CD4-positive, alpha-beta T cell (primary cell): ENCODE measurements around the gene PHF13. TPM values are rescaled to one million over a fixed set of nuclear protein-coding genes. Genes with fewer than 3 reads are reported as not detected.
A peak's percentile ranks its signal among the peaks of the same experiment; 100 is the strongest.

Experiments used
- ATAC-seq: fragments of 200-7000 bp; cut with Tn5 transposase; one replicate; pipeline ENCODE4 v1.10.0; 2022; ENCODE audit warnings: mild to moderate bottlenecking; ENCODE audit not compliant: poor library complexity
- CTCF ChIA-PET: fragments of 350-600 bp; sonication (Branson Sonifier 250); formaldehyde crosslinking; loops from one replicate; lab custom pipeline; 2021; ENCODE audit warnings: antibody characterized with exemption, inconsistent platforms; lab: Charles Lee
- POLR2A ChIA-PET: fragments of 350-600 bp; sonication (Branson Sonifier 250); formaldehyde crosslinking; loops from one replicate; lab custom pipeline; 2021; ENCODE audit warnings: antibody characterized with exemption, inconsistent platforms; lab: Charles Lee
- DNase-seq, 14 experiments: peaks; one replicate each; pipeline ENCODE4 v3.0.0-alpha.2; 2013 to 2020; ENCODE audit warnings: mixed read lengths in 2 of 14
- H3K27ac ChIP-seq, 2 donors: one replicate each; pipeline versions ENCODE4 v1.5.1 to v1.7.0; 2013; ENCODE audit warnings: low read length in 2 of 2, low read depth in 1 of 2, mild to moderate bottlenecking in 1 of 2
- H3K27me3 ChIP-seq, 2 experiments: 1 replicate in 1 of 2; 2 replicates in 1 of 2; pipeline versions ENCODE4 v1.6.1 to v1.7.0; 2013; ENCODE audit warnings: low read length in 2 of 2, control low read depth in 1 of 2, mild to moderate bottlenecking in 1 of 2, moderate library complexity in 1 of 2; ENCODE audit not compliant: insufficient read depth in 2 of 2, control insufficient read depth in 1 of 2
- H3K36me3 ChIP-seq: one replicate; pipeline ENCODE4 v1.6.1; 2013; ENCODE audit warnings: low read length, control low read depth; ENCODE audit not compliant: insufficient read depth
- H3K4me1 ChIP-seq: one replicate; pipeline ENCODE4 v1.6.1; 2013; ENCODE audit warnings: low read length, control low read depth; ENCODE audit not compliant: insufficient read depth
- H3K4me3 ChIP-seq: one replicate; pipeline ENCODE4 v1.5.1; 2013; ENCODE audit warnings: mild to moderate bottlenecking, low read length, moderate library complexity
- H3K9me3 ChIP-seq, 2 experiments: 1 replicate in 1 of 2; 2 replicates in 1 of 2; pipeline versions ENCODE4 v1.6.1 to v1.7.0; 2013; ENCODE audit warnings: low read length in 2 of 2, mild to moderate bottlenecking in 2 of 2, control low read depth in 1 of 2, moderate library complexity in 1 of 2; ENCODE audit not compliant: control insufficient read depth in 1 of 2, insufficient read depth in 1 of 2
- H3K27ac Mint-ChIP-seq: one replicate; pipeline ENCODE4 v1.8.0; 2020; ENCODE audit warnings: mixed read lengths
- H3K27me3 Mint-ChIP-seq: one replicate; pipeline ENCODE4 v1.8.0; 2021; ENCODE audit warnings: mixed read lengths
- H3K36me3 Mint-ChIP-seq: one replicate; pipeline ENCODE4 v1.8.0; 2021; ENCODE audit warnings: low read depth, mixed read lengths
- H3K4me1 Mint-ChIP-seq: one replicate; pipeline ENCODE4 v1.8.0; 2021; ENCODE audit warnings: low read depth, mixed read lengths
- H3K4me3 Mint-ChIP-seq: one replicate; pipeline ENCODE4 v1.8.0; 2020; ENCODE audit warnings: mild to moderate bottlenecking, mixed read lengths
- H3K9me3 Mint-ChIP-seq: one replicate; pipeline ENCODE4 v1.8.0; 2020; ENCODE audit warnings: mixed read lengths
- CTCF ChIP-seq: fragments of 200-600 bp; IDR thresholded peaks from one replicate; pipeline ENCODE4 v1.8.0; 2022; ENCODE audit warnings: antibody characterized with exemption, mild to moderate bottlenecking
- intact Hi-C, 2 experiments: fragments of 100-400 bp; cut with DNase I in 1 of 2; cut with micrococcal nuclease in 1 of 2; formaldehyde crosslinking; loops; one replicate each; pipeline versions ENCODE4 v1.15.1 to v1.9.0; 2023 to 2025; cut with DNase I, micrococcal nuclease
- total RNA-seq, 174 experiments: library from RNA in 2 of 174; stranded (reverse) in 2 of 174; gene quantifications; one replicate each; pipeline ENCODE4 v1.2.3 and lab custom pipeline; 2021 to 2026

The PHF13 gene
- total RNA-seq, 2 experiments from 2014 or later = 4.0 to 4.9 TPM

- ATAC-seq (no peak), DNase-seq (peak in 1 of 14 experiments; percentile 12)
- H3K36me3 Mint-ChIP-seq = peaks cover 60% of the 10 kb centered on the region
- intact Hi-C loops = no loop called here
- peaks cover 48% of the 10 kb centered on the region for H3K4me1 Mint-ChIP-seq
- Histone ChIP-seq H3K36me3 (peaks cover 84% of the 10 kb centered on the region), H3K9me3 (no peaks in the 10 kb centered on the region), H3K4me3 (no peak overlapping the region), H3K27ac (peak overlapping the region in 1 of 2 donors; percentile 35), H3K4me1 (peaks cover 65% of the 10 kb centered on the region), H3K27me3 (no peaks in the 10 kb centered on the region)
- no peaks in the 10 kb centered on the region for H3K9me3 Mint-ChIP-seq
- no peaks in the 10 kb centered on the region for H3K27me3 Mint-ChIP-seq
- no peak overlapping the region for H3K4me3 Mint-ChIP-seq
- CTCF ChIA-PET = no interaction called here
- no peak for TF ChIP-seq CTCF
- POLR2A ChIA-PET = interaction anchor here (0.6 to 1.7 kb wide), 4 partner anchors 9 to 392 kb away, joined by 3 to 17 read pairs (median 4); partner anchors contain the start of genes RPL22 and ZBTB48
- no peak overlapping the region for H3K27ac Mint-ChIP-seq
Measured at GRCh38 chr1:6591644-6592043, 21.9 kb upstream of the PHF13 start.

DNA sequence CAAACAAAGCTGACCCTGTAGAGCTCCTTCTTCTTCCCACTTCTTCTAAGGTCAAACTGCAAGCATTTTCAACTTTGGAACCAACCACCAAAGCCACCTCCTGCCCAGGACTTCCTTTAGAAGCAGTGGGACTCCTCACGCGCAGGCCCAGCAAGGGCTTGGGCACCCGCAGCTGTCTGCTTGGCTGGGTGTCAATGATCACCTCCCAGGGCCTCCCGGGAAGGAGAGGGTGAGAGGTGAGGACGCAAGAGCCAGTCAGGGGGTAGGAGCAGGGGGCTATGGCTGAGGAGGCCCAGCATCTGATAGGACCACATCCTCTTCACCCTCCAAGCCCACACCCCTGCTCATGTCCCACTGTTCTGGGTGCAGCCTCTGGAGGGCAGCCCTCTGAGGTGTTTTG, 21.1 kb upstream of the PHF13 start:
- Mint-ChIP-seq H3K27ac (no peak overlapping the region), H3K4me3 (no peak overlapping the region)

GRCh38 chr1:6592865-6593593, 20.5 kb upstream of the PHF13 start:
- ChIA-PET POLR2A (interaction anchor here (1.0 kb wide), 1 partner anchor 48 kb away, joined by 3 read pairs; no protein-coding TSS in a partner anchor), CTCF (no interaction called here)
- Histone ChIP-seq H3K4me1 (peaks cover 65% of the 10 kb centered on the region), H3K9me3 (no peaks in the 10 kb centered on the region), H3K4me3 (no peak overlapping the region), H3K36me3 (peaks cover 96% of the 10 kb centered on the region), H3K27me3 (no peaks in the 10 kb centered on the region), H3K27ac (no peak overlapping the region)
- DNase-seq (peak in 1 of 14 experiments; percentile 14), ATAC-seq (no peak)
- H3K4me1 Mint-ChIP-seq = peaks cover 45% of the 10 kb centered on the region
- intact Hi-C loops = no loop called here
- H3K27me3 Mint-ChIP-seq = no peaks in the 10 kb centered on the region
- no peak overlapping the region for H3K27ac Mint-ChIP-seq
- H3K9me3 Mint-ChIP-seq = no peaks in the 10 kb centered on the region
- no peak overlapping the region for H3K4me3 Mint-ChIP-seq
- H3K36me3 Mint-ChIP-seq = peaks cover 68% of the 10 kb centered on the region
- TF ChIP-seq CTCF = no peak

More for the DNA sequence above, 21.1 kb upstream of the PHF13 start:
- no peak for ATAC-seq
- Mint-ChIP-seq H3K27me3 (no peaks in the 10 kb centered on the region), H3K4me1 (peaks cover 46% of the 10 kb centered on the region), H3K36me3 (peaks cover 68% of the 10 kb centered on the region), H3K9me3 (no peaks in the 10 kb centered on the region)
- intact Hi-C loops = no loop called here
- H3K27ac ChIP-seq = no peak overlapping the region
- peaks cover 65% of the 10 kb centered on the region for H3K4me1 ChIP-seq
- ChIA-PET POLR2A (interaction anchor here (0.9 to 1.7 kb wide), 3 partner anchors 9 to 47 kb away, joined by 3 to 17 read pairs (median 3); partner anchors contain the start of gene ZBTB48), CTCF (no interaction called here)
- DNase-seq = no peak
- TF ChIP-seq CTCF = no peak
- H3K27me3 ChIP-seq = no peaks in the 10 kb centered on the region
- H3K9me3 ChIP-seq = no peaks in the 10 kb centered on the region
- peaks cover 92% of the 10 kb centered on the region for H3K36me3 ChIP-seq
- H3K4me3 ChIP-seq = no peak overlapping the region
